Urothelium cell line (cell line): Measurements from ENCODE around the gene IGFBP1.

Experiments used
- DNase-seq: peaks from one replicate; pipeline ENCODE4 v3.0.0; 2011; ENCODE audit warnings: low spot score, mixed read lengths
- FAIRE-seq: peaks from 2 replicates; lab custom pipeline; 2011; peaks lifted over from hg19 to GRCh38; lab: Jason Lieb, UNC

Gene IGFBP1

GRCh38 chr7:45878457-45879144 is 9.7 kb upstream of the IGFBP1 start:
- DNase-seq (no peak), FAIRE-seq (no peak)

- DNase-seq (no peak), FAIRE-seq (peak; percentile 81)
Measured at GRCh38 chr7:45880433-45880860, 7.8 kb upstream of the IGFBP1 start.

GRCh38 chr7:45881280-45881758 is 7.0 kb upstream of the IGFBP1 start:
- no peak for DNase-seq

GRCh38 chr7:45881759-45882464 is 6.4 kb upstream of the IGFBP1 start:
- no peak for FAIRE-seq
- no peak for DNase-seq

More at GRCh38 chr7:45881280-45881758, 7.0 kb upstream of the IGFBP1 start:
- no peak for FAIRE-seq

GRCh38 chr7:45882465-45882810 is 5.8 kb upstream of the IGFBP1 start:
- DNase-seq: no peak
- no peak for FAIRE-seq

- DNase-seq (no peak), FAIRE-seq (no peak)
Measured at GRCh38 chr7:45884136-45884535, 4.2 kb upstream of the IGFBP1 start.

GRCh38 chr7:45885264-45885882 is 2.9 kb upstream of the IGFBP1 start:
- FAIRE-seq (peak; percentile 92), DNase-seq (peak; percentile 80)

GRCh38 chr7:45886931-45887667 is 1.2 kb upstream of the IGFBP1 start:
- DNase-seq: no peak
- peak; percentile 50 for FAIRE-seq

- no peak for DNase-seq
- no peak for FAIRE-seq
Measured at GRCh38 chr7:45888993-45889366, 692 bp downstream of the IGFBP1 start.

GRCh38 chr7:45889367-45890067 is 1.2 kb downstream of the IGFBP1 start:
- peak; percentile 23 for FAIRE-seq
- no peak for DNase-seq

- no peak for FAIRE-seq
Measured at GRCh38 chr7:45890125-45890901, 2.0 kb downstream of the IGFBP1 start.

GRCh38 chr7:45890902-45891461 is 2.7 kb downstream of the IGFBP1 start:
- FAIRE-seq (no peak), DNase-seq (peak; percentile 44)

More at GRCh38 chr7:45890125-45890901, 2.0 kb downstream of the IGFBP1 start:
- DNase-seq: no peak

- FAIRE-seq (peak; percentile 52), DNase-seq (no peak)
Measured at GRCh38 chr7:45891462-45892402, 3.4 kb downstream of the IGFBP1 start.

- FAIRE-seq (peak; percentile 53), DNase-seq (no peak)
Measured at GRCh38 chr7:45892407-45893035, 4.2 kb downstream of the IGFBP1 start.

- DNase-seq (no peak), FAIRE-seq (no peak)
Measured at GRCh38 chr7:45893374-45893995, 5.2 kb downstream of the IGFBP1 start.

- FAIRE-seq (no peak), DNase-seq (no peak)
Measured at GRCh38 chr7:45893996-45894664, 5.8 kb downstream of the IGFBP1 start.

- peak; percentile 30 for FAIRE-seq
- DNase-seq: no peak
Measured at GRCh38 chr7:45894665-45895062, 6.4 kb downstream of the IGFBP1 start.
